ENCODE data around the gene GOLM1.

- no peak for TF ChIP-seq CTCF (IDR thresholded peaks at IDR 0.05; ENCODE audit: borderline replicate concordance, extremely low read depth, low read length, poor library complexity, severe bottlenecking)
- no peak for TF ChIP-seq EZH2 (IDR thresholded peaks at IDR 0.05; ENCODE audit: borderline replicate concordance, low read depth, low read length, severe bottlenecking)
Observed at GRCh38 chr9:86069206-86069869, 30.0 kb downstream of the GOLM1 start.
